ENCODE measurements around the gene UTP14C.
"Not testable (repeated sequence)": the region's sequence is repeated elsewhere in the genome, so short reads cannot be mapped to it uniquely, and the experiment has no call there.

The UTP14C gene

DNA sequence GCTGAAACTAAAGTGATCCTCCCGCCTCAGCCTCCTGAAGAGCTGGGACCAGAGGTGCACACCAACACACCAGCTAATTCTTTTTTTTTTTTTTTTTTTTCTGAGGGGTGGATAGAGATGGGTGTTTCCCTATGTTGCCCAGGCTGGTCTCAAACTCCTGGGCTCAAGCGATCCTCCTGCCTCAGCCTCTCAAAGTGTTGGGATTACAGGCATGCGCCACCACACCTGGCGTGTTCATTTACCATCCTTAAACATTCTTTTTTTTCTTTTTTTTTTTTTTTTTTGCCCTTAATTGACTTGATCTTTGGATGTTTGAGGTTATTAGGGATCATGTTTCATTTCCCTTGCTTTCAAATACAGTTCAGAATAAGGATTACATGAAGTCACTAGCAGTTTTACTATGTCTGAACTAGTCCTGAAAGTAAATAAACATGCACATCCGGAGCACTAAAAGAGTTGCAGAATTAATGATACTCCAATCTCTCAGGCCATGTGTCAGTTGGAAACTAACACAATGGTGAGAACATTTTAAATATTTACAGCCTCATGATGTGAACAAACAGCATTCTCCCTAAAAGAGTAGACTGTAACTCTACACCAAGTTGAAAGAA, 10.2 kb downstream of the UTP14C start:
- DNase-seq (ENCODE audit: low spot score) (no peak), FAIRE-seq (no peak)

DNA sequence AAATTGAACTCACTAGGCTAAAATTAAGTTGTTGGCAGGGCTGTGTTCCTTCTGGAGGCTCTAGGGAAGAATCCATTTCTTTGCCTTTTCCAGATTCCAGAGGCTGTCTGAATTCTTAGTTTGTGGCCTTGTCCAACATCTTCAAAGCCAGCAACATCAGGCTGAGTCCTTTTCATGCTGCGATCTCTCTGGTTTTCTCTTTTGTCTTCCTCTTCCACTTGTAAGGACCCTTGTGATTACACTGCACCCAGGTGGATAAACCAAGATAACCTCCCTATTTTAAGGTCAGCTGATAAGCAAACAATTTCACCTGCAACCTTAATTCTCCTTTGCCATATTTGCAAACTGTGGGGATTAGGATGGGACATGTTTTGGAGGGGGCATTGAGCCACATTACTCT, 11.5 kb downstream of the UTP14C start:
- FAIRE-seq (no peak), DNase-seq (ENCODE audit: low spot score) (no peak)

- DNase-seq (ENCODE audit: low spot score) (no peak), FAIRE-seq (no peak)
These were observed 19.2 kb downstream of the UTP14C start for GRCh38 chr13:52043675-52044074.

- no peak for DNase-seq (ENCODE audit: low spot score)
- FAIRE-seq = no peak
These were observed 23.0 kb downstream of the UTP14C start for GRCh38 chr13:52047463-52047862.

DNA sequence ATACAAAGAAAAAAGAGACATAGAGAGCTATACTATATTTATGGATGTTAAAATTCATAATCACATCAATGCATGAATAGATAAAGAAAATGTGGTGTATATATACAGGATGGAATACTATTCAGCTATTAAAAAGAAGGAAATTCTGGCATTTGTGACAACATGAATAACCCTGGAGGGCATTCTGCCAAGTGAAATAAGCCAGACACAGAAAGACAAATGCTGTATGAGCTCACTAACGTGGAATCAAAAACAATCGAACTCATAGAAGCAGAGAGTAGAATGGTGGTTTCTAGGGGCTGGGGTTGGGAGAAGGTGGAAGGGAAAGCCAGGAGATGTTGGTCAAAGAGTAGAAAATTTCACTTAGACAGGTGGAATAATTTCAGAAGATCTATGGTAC, 24.0 kb downstream of the UTP14C start:
- DNase-seq (ENCODE audit: low spot score) (no peak), FAIRE-seq (no peak)

DNA sequence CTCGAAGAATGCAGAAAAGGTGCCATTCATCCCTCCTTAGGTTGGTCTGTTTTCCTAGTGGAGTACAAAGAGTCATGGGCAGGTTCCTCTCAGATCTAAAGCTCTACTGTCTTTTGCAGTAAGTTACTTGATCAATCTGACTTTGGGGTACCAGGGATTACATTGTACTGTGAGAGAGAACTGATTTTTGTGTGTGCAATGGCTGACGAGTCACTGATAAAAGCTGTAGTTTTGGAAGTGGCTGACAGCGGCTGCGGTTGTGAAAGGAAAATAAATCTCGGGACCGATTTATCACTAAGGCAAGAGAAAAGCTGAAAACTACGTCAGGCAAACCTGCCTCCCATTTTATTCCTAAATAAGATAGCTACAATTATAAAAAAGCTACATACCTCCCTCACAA, 26.9 kb downstream of the UTP14C start:
- FAIRE-seq = no peak
- no peak for DNase-seq (ENCODE audit: low spot score)

DNA sequence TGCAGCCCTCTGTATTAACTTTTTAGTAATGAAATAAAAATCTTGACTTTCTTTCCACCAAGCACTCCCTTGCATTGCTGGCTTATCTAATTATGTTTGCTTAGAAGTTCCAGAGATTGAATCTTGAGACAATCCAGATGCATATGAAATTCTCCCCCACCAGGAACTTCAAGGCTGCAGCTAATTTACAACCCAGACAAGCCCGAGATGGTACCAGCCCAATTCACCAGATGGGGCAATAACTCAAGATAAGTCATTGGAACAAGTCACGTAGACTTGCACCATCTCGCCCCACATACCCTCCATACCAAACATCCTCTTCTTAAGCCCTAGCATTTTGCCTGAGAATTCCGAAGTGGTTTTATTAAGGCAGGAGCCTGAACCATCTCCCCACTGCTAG, 29.0 kb downstream of the UTP14C start:
- DNase-seq (ENCODE audit: low spot score) = no peak
- no peak for FAIRE-seq

- DNase-seq (ENCODE audit: low spot score); FAIRE-seq: not testable (repeated sequence)
These were observed 36.6 kb downstream of the UTP14C start for GRCh38 chr13:52061064-52061463.

- FAIRE-seq (no peak), DNase-seq (ENCODE audit: low spot score) (no peak)
These were observed 37.1 kb downstream of the UTP14C start for GRCh38 chr13:52061587-52061986.

- DNase-seq (ENCODE audit: low spot score) (no peak), FAIRE-seq (no peak)
These were observed 42.7 kb downstream of the UTP14C start for GRCh38 chr13:52067237-52067636.

- FAIRE-seq = no peak
- DNase-seq (ENCODE audit: low spot score) = peak; percentile 23
These were observed 46.5 kb downstream of the UTP14C start for GRCh38 chr13:52070929-52071523.

Measured in RCC 7860 (cell line).